HG03103 (cell line): ENCODE measurements around the gene RAD51.

Experiments
- ATAC-seq: cut with Tn5 transposase; IDR thresholded peaks from one replicate; pipeline ENCODE4 v1.9.1; 2021; ENCODE audit warnings: low read depth; ENCODE audit not compliant: unreplicated experiment

The RAD51 gene

GRCh38 chr15:40756938-40757337, 62.0 kb downstream of the RAD51 start:
- ATAC-seq, result no peak

GRCh38 chr15:40759961-40760360, 65.0 kb downstream of the RAD51 start:
- ATAC-seq, result no peak

GRCh38 chr15:40762919-40763800, 68.2 kb downstream of the RAD51 start:
- ATAC-seq, result no peak

GRCh38 chr15:40763801-40764628, 69.0 kb downstream of the RAD51 start, which contains the start of gene GCHFR:
TSS of gene GCHFR (plus strand) at chr15:40764068. CDS start at chr15:40764181, 113 bp downstream.
- ATAC-seq, result no peak

- no peak for ATAC-seq
These were observed 69.7 kb downstream of the RAD51 start for GRCh38 chr15:40764629-40765103.

- no peak for ATAC-seq
These were observed 71.3 kb downstream of the RAD51 start for GRCh38 chr15:40766194-40766815.

GRCh38 chr15:40766906-40767837, 72.2 kb downstream of the RAD51 start:
- ATAC-seq, result no peak

GRCh38 chr15:40767838-40768500, 73.0 kb downstream of the RAD51 start:
- ATAC-seq, result no peak

- no peak for ATAC-seq
These were observed 73.7 kb downstream of the RAD51 start for GRCh38 chr15:40768521-40769273.

GRCh38 chr15:40769274-40770146, 74.5 kb downstream of the RAD51 start, which contains the start of gene C15orf62:
TSS of gene C15orf62 (plus strand) at chr15:40769980. CDS start at chr15:40770496, 516 bp downstream.
- peak; percentile 38 for ATAC-seq

- ATAC-seq, result no peak
These were observed 75.3 kb downstream of the RAD51 start for GRCh38 chr15:40770147-40770721.

GRCh38 chr15:40771242-40771641, 76.3 kb downstream of the RAD51 start:
- ATAC-seq, result no peak

GRCh38 chr15:40772014-40772413, 77.0 kb downstream of the RAD51 start:
- ATAC-seq, result no peak

GRCh38 chr15:40773496-40773895, 78.5 kb downstream of the RAD51 start:
- no peak for ATAC-seq

- no peak for ATAC-seq
These were observed 78.9 kb downstream of the RAD51 start for GRCh38 chr15:40773902-40774301.

GRCh38 chr15:40775007-40775406, 80.0 kb downstream of the RAD51 start:
- no peak for ATAC-seq
